CD1c-positive myeloid dendritic cell (primary cell): ENCODE measurements around the gene MSGN1.
A peak's percentile ranks its signal among the peaks of the same experiment; 100 is the strongest.

Source experiments
- DNase-seq: peaks from one replicate; pipeline ENCODE4 v3.0.0-alpha.2; 2016; ENCODE audit errors: extremely low spot score

MSGN1 gene

DNA sequence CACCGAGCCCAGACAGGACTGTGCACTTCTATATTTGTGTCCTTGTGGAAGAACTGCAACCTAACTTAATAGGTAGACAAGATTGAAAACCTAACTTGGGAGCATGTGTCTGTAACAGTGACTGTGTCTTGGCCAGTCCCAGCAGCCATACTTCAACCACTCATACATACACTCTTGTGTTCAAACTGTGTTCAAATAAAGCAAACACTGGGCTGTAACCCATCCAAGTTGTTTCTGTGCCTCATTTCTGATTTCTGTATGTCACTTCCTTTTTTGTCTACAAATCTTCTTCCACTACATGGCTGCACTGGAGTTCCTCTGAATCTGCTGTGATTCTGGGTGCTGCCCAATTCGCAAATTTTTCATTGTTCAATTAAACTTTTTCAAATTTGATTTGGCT lies 31.0 kb downstream of the MSGN1 start:
- DNase-seq = no peak

DNA sequence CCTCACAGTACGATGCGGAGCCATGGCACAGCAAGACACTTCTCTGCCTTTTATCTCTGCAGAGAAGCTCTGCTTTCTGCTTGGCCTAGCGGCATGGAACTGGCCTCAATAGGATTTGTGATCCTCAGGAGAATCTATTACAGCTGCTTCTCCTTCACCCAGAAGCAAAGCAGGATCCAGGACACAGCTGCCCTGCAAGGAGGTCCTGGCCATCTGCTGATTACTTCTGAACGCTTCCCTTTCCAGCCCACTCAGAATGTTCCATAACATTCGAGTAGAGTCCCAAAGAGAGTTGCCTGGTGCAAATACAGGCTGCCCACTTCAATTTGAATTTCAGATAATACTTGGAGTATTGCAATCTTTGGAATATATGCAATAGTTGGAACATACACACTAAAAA lies 33.0 kb downstream of the MSGN1 start:
- no peak for DNase-seq

DNA sequence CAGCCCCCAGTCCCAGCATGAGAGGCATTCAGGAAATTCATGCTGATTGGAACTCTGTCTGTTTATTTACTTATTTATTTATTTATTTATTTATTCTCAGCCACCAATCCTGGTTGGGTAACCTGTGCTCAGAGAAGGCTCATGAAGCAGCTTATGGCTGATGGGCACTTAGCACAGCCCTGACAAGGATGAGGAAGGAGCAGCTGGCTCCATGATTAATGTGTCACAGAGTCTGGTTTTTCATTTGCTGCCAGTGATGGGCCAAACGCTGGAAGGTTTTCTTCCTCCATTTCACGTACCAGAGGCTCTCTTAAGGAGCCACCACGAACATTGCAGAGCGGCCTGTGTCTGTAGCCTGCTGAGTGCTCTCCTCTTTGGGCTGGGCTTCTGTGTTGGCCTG lies 33.9 kb downstream of the MSGN1 start:
- DNase-seq = no peak

DNA sequence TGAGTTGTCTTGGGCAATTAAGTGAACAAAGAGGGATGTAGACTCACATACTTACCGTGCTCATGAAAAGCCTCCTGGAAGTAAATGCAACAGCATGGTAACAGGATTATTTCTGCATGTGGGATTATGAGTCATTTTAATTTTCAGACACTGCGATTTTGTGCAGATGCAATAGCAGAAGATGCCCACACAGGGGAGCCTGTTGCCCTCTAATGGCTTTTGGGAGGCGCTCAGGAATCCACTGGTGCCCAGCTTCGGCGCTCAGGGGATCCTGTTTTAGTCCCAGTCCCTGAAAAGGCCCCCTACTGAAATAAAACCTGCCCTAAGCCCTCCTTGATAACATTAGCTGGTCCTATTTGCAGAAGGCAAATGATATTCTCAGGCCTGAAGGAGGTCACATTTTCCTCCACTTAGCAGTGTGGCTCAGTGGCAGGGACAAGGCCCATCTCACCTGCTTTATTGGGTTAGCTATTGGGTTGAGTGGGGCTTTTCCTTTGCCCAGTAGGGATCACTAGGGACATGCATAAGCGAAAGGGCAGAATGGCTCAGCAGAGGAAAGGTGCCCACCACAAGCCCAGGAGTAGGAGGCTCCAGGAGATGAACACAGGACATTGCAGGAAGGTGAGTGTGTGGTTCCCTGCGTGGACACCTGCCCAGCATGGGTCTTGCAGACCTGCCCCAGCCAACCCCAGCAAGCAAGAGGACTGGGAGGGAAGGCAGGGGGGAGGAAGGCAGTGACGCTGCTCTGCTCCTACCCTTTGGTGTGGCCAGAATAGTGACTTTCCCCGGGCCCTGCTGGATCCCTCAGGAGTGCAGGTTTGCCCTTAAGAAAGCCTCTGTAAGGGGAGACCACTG lies 35.7 kb downstream of the MSGN1 start:
- DNase-seq = peak; percentile 59

DNA sequence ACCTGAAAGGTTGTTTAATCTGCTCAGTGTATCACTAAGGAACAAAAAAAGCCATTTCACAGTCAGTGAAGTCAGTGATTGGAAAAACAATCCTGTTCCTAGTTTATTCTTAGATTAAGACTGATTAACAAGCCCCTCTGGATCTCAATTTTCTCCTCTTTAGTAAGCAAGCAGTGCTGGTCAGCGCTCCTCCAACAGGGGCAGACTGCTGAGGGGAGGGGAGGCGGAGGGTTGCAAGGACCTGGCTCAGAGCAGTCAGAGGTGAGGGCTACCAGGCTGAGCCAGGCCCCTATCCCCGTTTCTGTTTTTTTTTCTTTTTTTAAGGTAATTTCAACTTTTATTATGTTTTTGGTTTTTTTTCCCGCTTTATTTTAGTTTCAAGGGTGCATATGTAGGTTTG lies 37.5 kb downstream of the MSGN1 start:
- no peak for DNase-seq

DNA sequence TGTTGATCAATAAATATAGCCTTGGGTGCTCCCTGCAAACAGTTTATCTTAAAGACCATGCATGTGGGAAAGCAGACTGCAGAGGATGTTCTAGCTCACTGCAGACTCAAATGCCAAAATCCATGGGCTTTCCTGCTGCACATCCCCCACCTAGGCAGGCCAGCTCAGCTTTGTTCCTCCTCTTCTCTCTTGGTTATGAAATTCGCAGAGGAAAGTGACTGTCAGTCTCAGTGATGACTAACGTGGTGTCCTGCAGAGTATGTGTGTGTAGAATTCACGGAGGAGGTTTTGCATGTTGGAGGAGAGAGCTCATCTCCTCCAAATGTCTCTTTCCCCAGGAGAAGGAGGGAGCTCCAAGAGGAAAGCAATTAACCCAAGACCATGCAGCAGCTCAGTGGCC lies 40.8 kb downstream of the MSGN1 start:
- no peak for DNase-seq

DNA sequence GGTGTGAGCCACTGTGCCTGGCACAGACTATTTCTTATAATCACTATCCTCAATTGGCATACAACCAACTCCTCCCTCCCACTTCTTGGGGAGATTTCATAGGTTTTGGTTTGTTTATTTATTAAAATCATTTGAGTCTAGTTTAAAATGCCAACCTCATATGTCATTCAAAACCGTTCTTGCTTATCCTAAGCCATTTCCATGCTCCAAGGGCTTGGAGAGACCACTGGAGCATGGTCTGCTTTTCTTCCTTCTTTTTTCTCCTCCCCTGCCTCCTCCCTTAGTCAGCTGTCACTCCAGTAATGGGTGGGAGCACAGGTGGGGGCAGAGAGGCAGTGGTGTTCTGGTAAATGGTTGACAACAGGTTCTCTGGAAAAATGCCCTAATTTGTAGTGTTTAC lies 41.8 kb downstream of the MSGN1 start:
- DNase-seq = no peak

DNA sequence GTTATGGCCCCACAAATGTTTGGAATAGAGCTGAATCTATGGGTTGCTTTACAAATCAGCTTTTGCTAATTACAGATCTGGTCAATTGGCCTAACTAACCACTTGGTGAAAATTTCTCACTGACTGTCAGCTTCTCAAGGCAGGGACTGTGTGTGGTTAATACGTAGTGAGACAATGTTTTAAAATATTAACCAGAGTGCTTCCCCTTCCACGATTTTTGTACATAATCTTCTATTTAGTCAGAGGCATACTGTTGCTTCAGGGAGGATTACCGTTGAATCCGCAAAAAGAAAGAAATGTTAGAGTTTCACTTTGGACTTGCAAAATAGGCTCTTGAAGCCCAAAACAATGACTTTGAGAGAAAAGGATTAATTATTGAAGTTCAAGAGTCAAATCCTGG lies 47.3 kb downstream of the MSGN1 start:
- no peak for DNase-seq

DNA sequence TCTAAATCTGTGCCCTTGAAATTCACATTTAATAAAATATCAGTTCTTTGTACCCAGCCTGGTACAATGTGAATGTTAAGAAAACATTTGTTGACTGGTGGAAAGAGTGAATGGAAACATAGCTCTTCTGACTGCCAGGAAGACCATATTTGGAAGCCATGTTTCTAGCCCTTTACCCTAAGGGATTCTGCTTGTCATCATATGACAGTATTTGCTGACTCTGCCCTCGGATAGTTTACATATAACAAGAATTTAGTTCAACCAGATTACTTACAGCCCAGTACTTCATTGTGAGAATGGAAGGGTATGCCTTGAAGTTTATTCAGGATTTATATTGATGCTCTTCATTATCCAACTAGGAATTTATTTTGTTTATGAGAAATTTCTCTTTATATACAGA lies 48.4 kb downstream of the MSGN1 start:
- DNase-seq = no peak

DNA sequence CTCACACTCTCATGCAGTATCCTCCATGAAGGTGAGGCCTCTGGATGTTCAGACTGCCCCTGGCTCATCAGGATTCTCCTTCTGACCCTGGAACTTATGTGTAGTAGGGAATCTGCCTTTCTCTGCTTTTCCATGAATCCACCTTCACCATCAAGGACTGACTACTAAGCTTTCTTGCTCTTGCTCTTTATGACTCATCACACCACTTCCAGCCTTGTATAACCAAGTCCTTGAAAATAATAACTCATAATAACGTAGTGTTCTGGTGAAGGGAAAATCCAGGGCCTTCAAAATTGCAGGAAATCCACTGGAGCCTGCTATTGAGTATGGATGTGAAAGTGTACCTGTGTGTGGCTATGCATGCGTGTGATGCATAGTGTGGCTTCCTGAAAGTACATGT lies 50.9 kb downstream of the MSGN1 start:
- DNase-seq = no peak
